ENCODE data around the gene HNRNPH2.

DNA sequence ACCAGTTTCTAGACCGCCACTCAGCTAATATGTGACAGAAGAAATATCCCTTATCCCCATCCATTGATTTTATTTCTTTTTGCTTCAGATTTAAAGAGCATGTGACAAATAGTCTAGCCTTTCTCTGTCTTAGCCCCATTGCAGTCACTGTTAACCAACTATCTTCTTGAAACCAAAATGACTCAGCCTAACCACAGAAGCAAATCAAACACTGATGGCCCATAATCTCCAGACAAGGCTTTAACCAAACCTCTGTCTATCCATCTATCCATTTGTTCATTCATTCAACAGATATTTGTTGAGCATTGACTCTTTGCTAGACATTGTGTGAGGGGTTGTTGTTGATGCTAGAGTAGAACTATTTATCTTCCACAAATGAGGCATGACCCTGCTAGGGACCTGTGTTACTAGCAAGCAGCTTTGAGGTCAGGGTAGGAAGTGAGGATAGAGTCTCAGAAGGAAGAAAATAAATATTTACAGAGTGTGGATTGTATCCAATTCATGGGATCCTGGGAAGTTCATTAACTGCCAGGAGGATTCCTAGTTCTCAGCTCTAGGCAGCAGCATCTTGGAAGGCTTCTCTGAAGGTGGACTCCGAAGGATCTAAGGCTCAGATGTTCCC is 22.5 kb downstream of the HNRNPH2 start:
- TF ChIP-seq MEF2A (IDR thresholded peaks at IDR 0.05; ENCODE audit: control insufficient read depth, low read depth, low read length) (no peak), TARDBP (IDR thresholded peaks at IDR 0.05) (no peak), ZNF121 (CRISPR knock-in tag; conservative IDR thresholded peaks at IDR 0.05) (no peak)
- TF ChIP-seq, protein P1, sequence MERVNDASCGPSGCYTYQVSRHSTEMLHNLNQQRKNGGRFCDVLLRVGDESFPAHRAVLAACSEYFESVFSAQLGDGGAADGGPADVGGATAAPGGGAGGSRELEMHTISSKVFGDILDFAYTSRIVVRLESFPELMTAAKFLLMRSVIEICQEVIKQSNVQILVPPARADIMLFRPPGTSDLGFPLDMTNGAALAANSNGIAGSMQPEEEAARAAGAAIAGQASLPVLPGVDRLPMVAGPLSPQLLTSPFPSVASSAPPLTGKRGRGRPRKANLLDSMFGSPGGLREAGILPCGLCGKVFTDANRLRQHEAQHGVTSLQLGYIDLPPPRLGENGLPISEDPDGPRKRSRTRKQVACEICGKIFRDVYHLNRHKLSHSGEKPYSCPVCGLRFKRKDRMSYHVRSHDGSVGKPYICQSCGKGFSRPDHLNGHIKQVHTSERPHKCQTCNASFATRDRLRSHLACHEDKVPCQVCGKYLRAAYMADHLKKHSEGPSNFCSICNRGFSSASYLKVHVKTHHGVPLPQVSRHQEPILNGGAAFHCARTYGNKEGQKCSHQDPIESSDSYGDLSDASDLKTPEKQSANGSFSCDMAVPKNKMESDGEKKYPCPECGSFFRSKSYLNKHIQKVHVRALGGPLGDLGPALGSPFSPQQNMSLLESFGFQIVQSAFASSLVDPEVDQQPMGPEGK (CRISPR knock-in tag; IDR thresholded peaks at IDR 0.05; ENCODE audit: borderline replicate concordance) = no peak

Data from K562 (cell line).